ENCODE data around the gene TMEM184C. TPM values are rescaled to one million over a fixed set of nuclear protein-coding genes. Genes with fewer than 3 reads are reported as not detected.

Gene TMEM184C
- total RNA-seq, 1 donor from 2014 or later = 49.8 TPM

GRCh38 chr4:147635348-147635747 is 18.2 kb downstream of the TMEM184C start:
- H3K9me3 Mint-ChIP-seq (ENCODE audit: low read depth) = peaks cover 7% of the 10 kb centered on the region
- no peaks in the 10 kb centered on the region for H3K27me3 Mint-ChIP-seq
- DNase-seq (ENCODE audit: low spot score, unreplicated experiment) = no peak
- peaks cover 37% of the 10 kb centered on the region for H3K36me3 Mint-ChIP-seq (ENCODE audit: insufficient read depth)
- TF ChIP-seq CTCF (IDR thresholded peaks at IDR 0.05; ENCODE audit: unreplicated experiment) = no peak
- no peak overlapping the region for H3K4me3 Mint-ChIP-seq (ENCODE audit: low read depth)
- H3K4me1 Mint-ChIP-seq (ENCODE audit: low read depth) = no peaks in the 10 kb centered on the region
- no peak overlapping the region for H3K27ac Mint-ChIP-seq

GRCh38 chr4:147638365-147638764 is 21.2 kb downstream of the TMEM184C start:
- Mint-ChIP-seq H3K4me3 (ENCODE audit: low read depth) (no peak overlapping the region), H3K4me1 (ENCODE audit: low read depth) (no peaks in the 10 kb centered on the region), H3K27ac (no peak overlapping the region), H3K9me3 (ENCODE audit: low read depth) (peaks cover 7% of the 10 kb centered on the region), H3K27me3 (no peaks in the 10 kb centered on the region), H3K36me3 (ENCODE audit: insufficient read depth) (peaks cover 37% of the 10 kb centered on the region)
- no peak for DNase-seq (ENCODE audit: low spot score, unreplicated experiment)
- TF ChIP-seq CTCF (IDR thresholded peaks at IDR 0.05; ENCODE audit: unreplicated experiment) = no peak

- Mint-ChIP-seq H3K4me1 (ENCODE audit: low read depth) (no peaks in the 10 kb centered on the region), H3K9me3 (ENCODE audit: low read depth) (peaks cover 7% of the 10 kb centered on the region), H3K36me3 (ENCODE audit: insufficient read depth) (peaks cover 34% of the 10 kb centered on the region), H3K27ac (no peak overlapping the region), H3K4me3 (ENCODE audit: low read depth) (no peak overlapping the region), H3K27me3 (no peaks in the 10 kb centered on the region)
- DNase-seq (ENCODE audit: low spot score, unreplicated experiment) = no peak
- no peak for TF ChIP-seq CTCF (IDR thresholded peaks at IDR 0.05; ENCODE audit: unreplicated experiment)
Measured at GRCh38 chr4:147638942-147639341, 21.7 kb downstream of the TMEM184C start.

GRCh38 chr4:147639388-147639787 is 22.2 kb downstream of the TMEM184C start:
- H3K27me3 Mint-ChIP-seq = no peaks in the 10 kb centered on the region
- no peak for DNase-seq (ENCODE audit: low spot score, unreplicated experiment)

GRCh38 chr4:147640331-147640730 is 23.1 kb downstream of the TMEM184C start:
- peak overlapping the region; percentile 12 for H3K27ac Mint-ChIP-seq
- H3K4me3 Mint-ChIP-seq (ENCODE audit: low read depth) = no peak overlapping the region
- no peak for TF ChIP-seq CTCF (IDR thresholded peaks at IDR 0.05; ENCODE audit: unreplicated experiment)
- peaks cover 3% of the 10 kb centered on the region for H3K4me1 Mint-ChIP-seq (ENCODE audit: low read depth)
- DNase-seq (ENCODE audit: low spot score, unreplicated experiment) = no peak
- H3K36me3 Mint-ChIP-seq (ENCODE audit: insufficient read depth) = peaks cover 28% of the 10 kb centered on the region
- no peaks in the 10 kb centered on the region for H3K27me3 Mint-ChIP-seq
- peaks cover 7% of the 10 kb centered on the region for H3K9me3 Mint-ChIP-seq (ENCODE audit: low read depth)

More at GRCh38 chr4:147639388-147639787, 22.2 kb downstream of the TMEM184C start:
- H3K27ac Mint-ChIP-seq = peak overlapping the region; percentile 22
- H3K36me3 Mint-ChIP-seq (ENCODE audit: insufficient read depth) = peaks cover 32% of the 10 kb centered on the region
- TF ChIP-seq CTCF (IDR thresholded peaks at IDR 0.05; ENCODE audit: unreplicated experiment) = no peak
- H3K4me3 Mint-ChIP-seq (ENCODE audit: low read depth) = no peak overlapping the region
- H3K9me3 Mint-ChIP-seq (ENCODE audit: low read depth) = peaks cover 7% of the 10 kb centered on the region
- H3K4me1 Mint-ChIP-seq (ENCODE audit: low read depth) = peaks cover 1% of the 10 kb centered on the region
